ENCODE measurements around the gene FBP2. TPM values are rescaled to one million over a fixed set of nuclear protein-coding genes. Genes with fewer than 3 reads are reported as not detected.

Gene FBP2
- under 1 TPM in 1 of 2 donors, not detected in 1; 0.49 TPM for total RNA-seq

DNA sequence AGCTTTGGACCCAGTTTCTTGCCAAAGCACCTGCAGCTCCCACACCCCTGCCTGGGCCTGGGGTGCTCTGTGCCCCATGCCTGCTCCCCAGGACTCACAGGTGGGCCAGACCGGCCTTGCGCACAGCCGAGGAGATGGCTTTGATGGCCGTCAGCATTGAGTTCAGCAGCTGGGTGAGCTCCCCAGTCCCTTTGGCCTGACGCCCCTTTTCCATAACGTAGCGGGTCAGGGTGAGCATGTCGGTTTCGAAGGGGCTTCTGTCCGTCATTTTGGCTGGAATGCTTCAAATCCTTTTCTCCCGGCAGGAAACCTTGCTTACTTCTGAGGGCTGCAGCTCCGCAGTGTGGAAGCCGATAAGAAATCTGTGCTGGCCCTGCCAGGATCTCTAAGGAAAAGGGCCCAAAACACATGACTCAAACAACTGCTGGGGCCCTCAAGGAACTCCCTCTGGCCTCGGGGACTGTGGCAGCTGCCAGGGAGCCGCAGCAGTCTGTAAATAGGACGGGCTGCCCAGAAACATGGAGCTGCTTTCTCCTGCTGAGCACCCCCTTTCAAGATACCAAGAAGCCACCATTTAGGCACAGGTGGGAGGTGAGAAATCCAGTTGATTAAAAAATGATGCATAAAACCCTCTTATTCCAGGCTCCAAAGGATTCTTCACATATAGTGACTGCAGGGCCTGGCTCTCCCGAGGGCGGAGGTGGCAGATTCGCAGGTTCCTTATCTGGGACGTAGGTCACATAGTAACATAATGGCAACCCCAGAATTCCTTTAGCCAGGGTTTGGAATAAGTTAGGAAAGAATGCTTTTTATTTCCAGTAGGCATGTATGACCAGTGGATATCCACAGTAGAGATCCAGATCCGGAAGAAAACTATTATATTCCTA lies at the start of gene FBP2:
Gene FBP2, minus strand, starts transcription at position 366 of the 887 bp plus-strand sequence. Its CDS starts 98 bp downstream, at position 268.
- Histone ChIP-seq H3K27ac (no peak within 1 kb of the TSS), H3K9me3 (no peaks in the 10 kb centered on the region), H3K27me3 (replicated peaks; ENCODE audit: insufficient read depth) (no peaks in the 10 kb centered on the region), H3K4me1 (ENCODE audit: control insufficient read depth in 1 of 2, low read depth in 2 of 2) (peaks cover 3 to 14% of the 10 kb centered on the region in 2 donors), H3K36me3 (no peaks in the 10 kb centered on the region), H3K4me3 (peak within 1 kb of the TSS; percentile 46)
- DNase-seq (ENCODE audit: low spot score) (no peak), ATAC-seq (ENCODE audit: insufficient number of reproducible peaks, low FRiP score, low read depth) (peak; percentile 58)
- TF ChIP-seq CTCF (IDR thresholded peaks at IDR 0.05): no peak

DNA sequence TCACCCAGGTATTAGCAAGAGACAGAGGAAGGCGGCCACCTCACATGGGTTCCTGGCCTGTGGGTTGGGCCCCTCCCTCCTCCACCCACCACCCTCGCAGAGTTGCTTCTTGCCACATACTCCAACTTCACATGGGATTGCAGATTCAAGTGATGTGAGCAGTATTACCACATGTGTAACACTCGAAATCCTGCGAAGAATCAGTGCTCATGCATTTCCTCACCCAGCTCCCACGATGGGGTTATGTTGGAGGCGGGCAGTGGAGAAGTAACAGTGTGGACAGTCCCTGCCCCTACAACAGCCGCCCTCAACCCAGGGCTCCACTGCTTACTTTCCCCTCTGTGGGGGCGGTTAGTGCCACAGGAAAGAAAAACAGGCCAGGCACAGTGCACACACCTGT lies 49.6 kb upstream of the FBP2 start:
- Histone ChIP-seq H3K9me3 (no peaks in the 10 kb centered on the region), H3K4me3 (no peak overlapping the region), H3K27ac (no peak overlapping the region), H3K4me1 (ENCODE audit: control insufficient read depth in 1 of 2, low read depth in 2 of 2) (peaks cover 0 to 10% of the 10 kb centered on the region in 2 donors), H3K36me3 (no peaks in the 10 kb centered on the region), H3K27me3 (replicated peaks; ENCODE audit: insufficient read depth) (no peaks in the 10 kb centered on the region)
- no peak for DNase-seq (ENCODE audit: low spot score)
- ATAC-seq (ENCODE audit: insufficient number of reproducible peaks, low FRiP score, low read depth): no peak
- TF ChIP-seq CTCF (IDR thresholded peaks at IDR 0.05): no peak

GRCh38 chr9:94642501-94642900 lies 48.9 kb upstream of the FBP2 start:
- no peaks in the 10 kb centered on the region for H3K9me3 ChIP-seq
- H3K4me3 ChIP-seq: no peak overlapping the region
- TF ChIP-seq CTCF (IDR thresholded peaks at IDR 0.05): no peak
- peaks cover 0 to 10% of the 10 kb centered on the region in 2 donors for H3K4me1 ChIP-seq (ENCODE audit: control insufficient read depth in 1 of 2, low read depth in 2 of 2)
- no peak for ATAC-seq (ENCODE audit: insufficient number of reproducible peaks, low FRiP score, low read depth)
- no peaks in the 10 kb centered on the region for H3K36me3 ChIP-seq
- H3K27me3 ChIP-seq (replicated peaks; ENCODE audit: insufficient read depth): no peaks in the 10 kb centered on the region
- no peak overlapping the region for H3K27ac ChIP-seq
- DNase-seq (ENCODE audit: low spot score): no peak

- Histone ChIP-seq H3K4me3 (peak overlapping the region; percentile 93), H3K27ac (no peak overlapping the region), H3K4me1 (ENCODE audit: control insufficient read depth in 1 of 2, low read depth in 2 of 2) (peaks cover 0 to 10% of the 10 kb centered on the region in 2 donors), H3K9me3 (no peaks in the 10 kb centered on the region), H3K36me3 (no peaks in the 10 kb centered on the region), H3K27me3 (replicated peaks; ENCODE audit: insufficient read depth) (no peaks in the 10 kb centered on the region)
- no peak for DNase-seq (ENCODE audit: low spot score)
- TF ChIP-seq CTCF (IDR thresholded peaks at IDR 0.05): no peak
- no peak for ATAC-seq (ENCODE audit: insufficient number of reproducible peaks, low FRiP score, low read depth)
Observed at GRCh38 chr9:94639999-94640376, 46.4 kb upstream of the FBP2 start.

- ATAC-seq (ENCODE audit: insufficient number of reproducible peaks, low FRiP score, low read depth) (no peak), DNase-seq (ENCODE audit: low spot score) (no peak)
- Histone ChIP-seq H3K27ac (no peak within 1 kb of the TSS), H3K36me3 (no peaks in the 10 kb centered on the region), H3K4me3 (peak within 1 kb of the TSS; percentile 93), H3K4me1 (ENCODE audit: control insufficient read depth in 1 of 2, low read depth in 2 of 2) (peaks cover 0 to 5% of the 10 kb centered on the region in 2 donors), H3K9me3 (no peaks in the 10 kb centered on the region), H3K27me3 (replicated peaks; ENCODE audit: insufficient read depth) (no peaks in the 10 kb centered on the region)
- no peak for TF ChIP-seq CTCF (IDR thresholded peaks at IDR 0.05)
Observed at GRCh38 chr9:94639061-94639998, 45.7 kb upstream of the FBP2 start, which contains the start of gene FBP1. TSS of gene FBP1 (minus strand) at chr9:94639518. CDS start at chr9:94639310, 208 bp downstream.

Data from thoracic aorta (tissue), 2 donors.